K562 (cell line): ENCODE measurements around the gene LONRF3. TPM values are rescaled to one million over a fixed set of nuclear protein-coding genes. Genes with fewer than 3 reads are reported as not detected.

Source experiments
- ARID1B ChIP-seq: fragments of 450-650 bp; IDR thresholded peaks from 2 replicates; pipeline ENCODE4 v1.6.1; 2016; ENCODE audit warnings: antibody characterized with exemption, mild to moderate bottlenecking, inconsistent platforms
- ARID2 ChIP-seq: fragments of 450-650 bp; IDR thresholded peaks from 2 replicates; pipeline ENCODE4 v1.6.1; 2017; ENCODE audit warnings: antibody characterized with exemption, mild to moderate bottlenecking
- BRF1 ChIP-seq: IDR thresholded peaks from 3 replicates; pipeline ENCODE4 v1.6.1; 2011; ENCODE audit warnings: borderline replicate concordance, mild to moderate bottlenecking; ENCODE audit not compliant: insufficient read length; ENCODE audit errors: extremely low read depth
- CCNT2 ChIP-seq: IDR thresholded peaks from 2 replicates; pipeline ENCODE4 v1.6.1; 2011; ENCODE audit warnings: borderline replicate concordance, low read depth, mild to moderate bottlenecking, moderate library complexity, mixed read lengths, low read length; ENCODE audit not compliant: insufficient read length; ENCODE audit errors: extremely low read depth
- DACH1 ChIP-seq: fragments of 450-650 bp; IDR thresholded peaks from 2 replicates; pipeline ENCODE4 v1.6.1; 2018; ENCODE audit not compliant: partially characterized antibody
- FOSL1 ChIP-seq: fragments of 200-800 bp; sonication (Bioruptor generic); conservative IDR thresholded peaks from 2 replicates; pipeline ENCODE4 v1.6.1; 2016; ENCODE audit warnings: missing genetic modification characterization, missing compliant biosample characterization
- HMGN3 ChIP-seq: IDR thresholded peaks from 2 replicates; pipeline ENCODE4 v1.6.1; 2011; ENCODE audit warnings: borderline replicate concordance, low read depth, mild to moderate bottlenecking, mixed read lengths, low read length; ENCODE audit not compliant: insufficient read length; ENCODE audit errors: extremely low read depth
- JUNB ChIP-seq: fragments of 450-650 bp; formaldehyde crosslinking; conservative IDR thresholded peaks from 2 replicates; pipeline ENCODE4 v1.4.0; 2020; ENCODE audit warnings: mild to moderate bottlenecking
- MAFK ChIP-seq: IDR thresholded peaks from 2 replicates; pipeline ENCODE4 v1.6.1; 2011; ENCODE audit warnings: low read length, improper control_type of control experiment
- NR2C2 ChIP-seq, 2 experiments: fragments of 200-800 bp in 1 of 2; sonication (Bioruptor generic) in 1 of 2; sonication (generic) in 1 of 2; formaldehyde crosslinking in 1 of 2; IDR thresholded peaks; 2 replicates each; pipeline versions ENCODE4 v1.6.1 to v1.8.0; 2016 to 2022; ENCODE audit warnings: mild to moderate bottlenecking in 1 of 2, missing compliant biosample characterization in 1 of 2, missing genetic modification characterization in 1 of 2, missing genetic modification reagents in 1 of 2
- TEAD4 ChIP-seq, 2 experiments: sonication (generic) in 1 of 2; formaldehyde crosslinking in 1 of 2; IDR thresholded peaks; 2 replicates each; pipeline versions ENCODE4 v1.6.1 to v1.8.0; 2012 to 2022; ENCODE audit warnings: borderline replicate concordance in 1 of 2, inconsistent platforms in 1 of 2, low read length in 1 of 2, mild to moderate bottlenecking in 1 of 2, missing genetic modification reagents in 1 of 2
- TRIM24 ChIP-seq, 2 experiments: fragments of 450-650 bp; IDR thresholded peaks; 2 replicates each; pipeline ENCODE4 v1.6.1; 2016
- YBX1 ChIP-seq: fragments of 450-650 bp; IDR thresholded peaks from 2 replicates; pipeline ENCODE4 v1.7.1; 2016; ENCODE audit warnings: mild to moderate bottlenecking
- ZNF217 ChIP-seq: sonication (generic); formaldehyde crosslinking; IDR thresholded peaks from 2 replicates; pipeline ENCODE4 v1.8.0; 2022; ENCODE audit warnings: mild to moderate bottlenecking, missing genetic modification reagents
- polyA plus RNA-seq, 8 experiments: library from polyadenylated mRNA; depleted of rRNA in 4 of 8; stranded (reverse) in 5 of 8; unstranded in 3 of 8; fragments of >200 nt; fragmentation: Nextera tagmentation in 2 of 8; fragmentation: Illumina TruSeq in 1 of 8; extraction: Ambion mirVana in 2 of 8; extraction: Trizol in 1 of 8; gene quantifications; 2 replicates each; pipeline versions ENCODE4 v1.2.1 to v1.2.3, GENCODE V29; 2011 to 2014; ENCODE audit warnings: inconsistent platforms in 1 of 8, missing spikeins in 1 of 8
- total RNA-seq, 7 experiments: library from RNA; depleted of rRNA in 6 of 7; stranded (reverse); fragments of >200 nt in 6 of 7; fragmentation: Illumina TruSeq in 2 of 7; extraction: Trizol in 2 of 7; gene quantifications; 2 replicates each; pipeline versions ENCODE4 v1.2.1 to v1.2.3, GENCODE V29; 2011 to 2021; ENCODE audit warnings: low replicate concordance in 1 of 7
- TF ChIP-seq, protein P1 (sequence below): fragments of 450-650 bp; formaldehyde crosslinking; IDR thresholded peaks from 2 replicates; pipeline ENCODE4 v1.4.0; 2020; ENCODE audit warnings: mild to moderate bottlenecking, moderate library complexity
- TF ChIP-seq, protein P2 (sequence below), 2 experiments: fragments of 450-650 bp in 1 of 2; sonication (generic) in 1 of 2; formaldehyde crosslinking in 1 of 2; IDR thresholded peaks in 1 of 2; conservative IDR thresholded peaks in 1 of 2; 2 replicates each; pipeline versions ENCODE4 v1.6.1 to v1.8.1; 2016 to 2023; ENCODE audit warnings: mild to moderate bottlenecking in 2 of 2, moderate library complexity in 2 of 2, inconsistent platforms in 1 of 2, missing genetic modification reagents in 1 of 2
- TF ChIP-seq, protein P3 (sequence below): fragments of 250-450 bp; sonication (Bioruptor Pico); IDR thresholded peaks from 2 replicates; pipeline ENCODE4 v1.5.0; 2020; ENCODE audit warnings: mild to moderate bottlenecking, borderline replicate concordance
- TF ChIP-seq, protein P4 (sequence below), 2 experiments: fragments of 450-650 bp; IDR thresholded peaks; 2 replicates each; pipeline ENCODE4 v1.6.1; 2018; ENCODE audit warnings: mild to moderate bottlenecking in 2 of 2, low read depth in 1 of 2; ENCODE audit not compliant: partially characterized antibody in 2 of 2

Gene LONRF3
- total and polyA plus RNA-seq, 9 of the 15 experiments (the other 6 are each of a cell fraction or from before 2014, with no cell fraction given): 1.3 to 22.0 (median 8.7) TPM

DNA sequence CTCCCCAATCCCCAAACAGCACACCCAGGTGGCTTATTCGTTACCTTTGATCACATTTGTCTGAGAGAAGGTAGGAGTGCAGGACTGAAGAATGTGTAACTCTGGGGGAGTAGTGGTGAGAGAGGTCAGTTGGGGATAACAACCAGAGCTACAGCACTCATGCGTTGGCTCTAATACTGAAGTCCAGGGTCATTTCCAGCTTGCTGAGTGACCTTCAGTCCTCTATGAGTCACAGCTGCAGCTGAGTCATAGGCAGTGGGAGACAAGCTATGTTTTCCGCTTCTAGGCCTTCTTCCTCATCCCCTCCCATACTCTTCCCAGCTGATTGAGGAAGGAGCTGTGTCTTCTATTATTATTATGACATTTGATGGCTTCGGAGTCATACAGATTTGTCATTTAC is 66.8 kb downstream of the LONRF3 start (continued):
- TF ChIP-seq ZNF217 (no peak), JUNB (CRISPR knock-in tag) (0 out of 2 replicates have a peak, but pooled peaks have one; percentile 48), FOSL1 (tag) (peak; percentile 99), ARID1B (peak; percentile 78), MAFK (peak; percentile 43; the same call in 1 of the 2 replicates), TRIM24 (IDR thresholded peaks at IDR 0.05) (peak in 1 of 2 experiments; percentile 47; a peak in 1 of 4 replicates), ARID2 (no peak), BRF1 (no peak), HMGN3 (no peak), CCNT2 (peak; percentile 27), TEAD4 (IDR thresholded peaks at IDR 0.05; ENCODE audit: low read length) (no peak), TEAD4 (CRISPR knock-in tag; IDR thresholded peaks at IDR 0.05; ENCODE audit: borderline replicate concordance) (no peak), DACH1 (peak; percentile 35), YBX1 (no peak), NR2C2 (CRISPR knock-in tag; IDR thresholded peaks at IDR 0.05) (no peak), NR2C2 (tag; IDR thresholded peaks at IDR 0.05) (peak; percentile 68)
- TF ChIP-seq, protein P1, sequence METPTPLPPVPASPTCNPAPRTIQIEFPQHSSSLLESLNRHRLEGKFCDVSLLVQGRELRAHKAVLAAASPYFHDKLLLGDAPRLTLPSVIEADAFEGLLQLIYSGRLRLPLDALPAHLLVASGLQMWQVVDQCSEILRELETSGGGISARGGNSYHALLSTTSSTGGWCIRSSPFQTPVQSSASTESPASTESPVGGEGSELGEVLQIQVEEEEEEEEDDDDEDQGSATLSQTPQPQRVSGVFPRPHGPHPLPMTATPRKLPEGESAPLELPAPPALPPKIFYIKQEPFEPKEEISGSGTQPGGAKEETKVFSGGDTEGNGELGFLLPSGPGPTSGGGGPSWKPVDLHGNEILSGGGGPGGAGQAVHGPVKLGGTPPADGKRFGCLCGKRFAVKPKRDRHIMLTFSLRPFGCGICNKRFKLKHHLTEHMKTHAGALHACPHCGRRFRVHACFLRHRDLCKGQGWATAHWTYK (CRISPR knock-in tag): no peak
- TF ChIP-seq, protein P2, sequence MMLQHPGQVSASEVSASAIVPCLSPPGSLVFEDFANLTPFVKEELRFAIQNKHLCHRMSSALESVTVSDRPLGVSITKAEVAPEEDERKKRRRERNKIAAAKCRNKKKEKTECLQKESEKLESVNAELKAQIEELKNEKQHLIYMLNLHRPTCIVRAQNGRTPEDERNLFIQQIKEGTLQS (IDR thresholded peaks at IDR 0.05): peak; percentile 93
- TF ChIP-seq, protein P2 (CRISPR knock-in tag; conservative IDR thresholded peaks at IDR 0.05): peak; percentile 57; the same call in 1 of the 2 replicates
- TF ChIP-seq, protein P3, sequence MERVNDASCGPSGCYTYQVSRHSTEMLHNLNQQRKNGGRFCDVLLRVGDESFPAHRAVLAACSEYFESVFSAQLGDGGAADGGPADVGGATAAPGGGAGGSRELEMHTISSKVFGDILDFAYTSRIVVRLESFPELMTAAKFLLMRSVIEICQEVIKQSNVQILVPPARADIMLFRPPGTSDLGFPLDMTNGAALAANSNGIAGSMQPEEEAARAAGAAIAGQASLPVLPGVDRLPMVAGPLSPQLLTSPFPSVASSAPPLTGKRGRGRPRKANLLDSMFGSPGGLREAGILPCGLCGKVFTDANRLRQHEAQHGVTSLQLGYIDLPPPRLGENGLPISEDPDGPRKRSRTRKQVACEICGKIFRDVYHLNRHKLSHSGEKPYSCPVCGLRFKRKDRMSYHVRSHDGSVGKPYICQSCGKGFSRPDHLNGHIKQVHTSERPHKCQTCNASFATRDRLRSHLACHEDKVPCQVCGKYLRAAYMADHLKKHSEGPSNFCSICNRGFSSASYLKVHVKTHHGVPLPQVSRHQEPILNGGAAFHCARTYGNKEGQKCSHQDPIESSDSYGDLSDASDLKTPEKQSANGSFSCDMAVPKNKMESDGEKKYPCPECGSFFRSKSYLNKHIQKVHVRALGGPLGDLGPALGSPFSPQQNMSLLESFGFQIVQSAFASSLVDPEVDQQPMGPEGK: no peak
- TF ChIP-seq, protein P4, sequence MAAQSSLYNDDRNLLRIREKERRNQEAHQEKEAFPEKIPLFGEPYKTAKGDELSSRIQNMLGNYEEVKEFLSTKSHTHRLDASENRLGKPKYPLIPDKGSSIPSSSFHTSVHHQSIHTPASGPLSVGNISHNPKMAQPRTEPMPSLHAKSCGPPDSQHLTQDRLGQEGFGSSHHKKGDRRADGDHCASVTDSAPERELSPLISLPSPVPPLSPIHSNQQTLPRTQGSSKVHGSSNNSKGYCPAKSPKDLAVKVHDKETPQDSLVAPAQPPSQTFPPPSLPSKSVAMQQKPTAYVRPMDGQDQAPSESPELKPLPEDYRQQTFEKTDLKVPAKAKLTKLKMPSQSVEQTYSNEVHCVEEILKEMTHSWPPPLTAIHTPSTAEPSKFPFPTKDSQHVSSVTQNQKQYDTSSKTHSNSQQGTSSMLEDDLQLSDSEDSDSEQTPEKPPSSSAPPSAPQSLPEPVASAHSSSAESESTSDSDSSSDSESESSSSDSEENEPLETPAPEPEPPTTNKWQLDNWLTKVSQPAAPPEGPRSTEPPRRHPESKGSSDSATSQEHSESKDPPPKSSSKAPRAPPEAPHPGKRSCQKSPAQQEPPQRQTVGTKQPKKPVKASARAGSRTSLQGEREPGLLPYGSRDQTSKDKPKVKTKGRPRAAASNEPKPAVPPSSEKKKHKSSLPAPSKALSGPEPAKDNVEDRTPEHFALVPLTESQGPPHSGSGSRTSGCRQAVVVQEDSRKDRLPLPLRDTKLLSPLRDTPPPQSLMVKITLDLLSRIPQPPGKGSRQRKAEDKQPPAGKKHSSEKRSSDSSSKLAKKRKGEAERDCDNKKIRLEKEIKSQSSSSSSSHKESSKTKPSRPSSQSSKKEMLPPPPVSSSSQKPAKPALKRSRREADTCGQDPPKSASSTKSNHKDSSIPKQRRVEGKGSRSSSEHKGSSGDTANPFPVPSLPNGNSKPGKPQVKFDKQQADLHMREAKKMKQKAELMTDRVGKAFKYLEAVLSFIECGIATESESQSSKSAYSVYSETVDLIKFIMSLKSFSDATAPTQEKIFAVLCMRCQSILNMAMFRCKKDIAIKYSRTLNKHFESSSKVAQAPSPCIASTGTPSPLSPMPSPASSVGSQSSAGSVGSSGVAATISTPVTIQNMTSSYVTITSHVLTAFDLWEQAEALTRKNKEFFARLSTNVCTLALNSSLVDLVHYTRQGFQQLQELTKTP (IDR thresholded peaks at IDR 0.05; ENCODE audit: low read depth in 1 of 2, partially characterized antibody in 2 of 2): no peak
